HG03280 (cell line): Measurements from ENCODE around the gene SRC.

ENCODE experiments used
- ATAC-seq: cut with Tn5 transposase; IDR thresholded peaks from one replicate; pipeline ENCODE4 v1.9.1; 2021; ENCODE audit warnings: mild to moderate bottlenecking, moderate library complexity; ENCODE audit not compliant: unreplicated experiment

Gene SRC

DNA sequence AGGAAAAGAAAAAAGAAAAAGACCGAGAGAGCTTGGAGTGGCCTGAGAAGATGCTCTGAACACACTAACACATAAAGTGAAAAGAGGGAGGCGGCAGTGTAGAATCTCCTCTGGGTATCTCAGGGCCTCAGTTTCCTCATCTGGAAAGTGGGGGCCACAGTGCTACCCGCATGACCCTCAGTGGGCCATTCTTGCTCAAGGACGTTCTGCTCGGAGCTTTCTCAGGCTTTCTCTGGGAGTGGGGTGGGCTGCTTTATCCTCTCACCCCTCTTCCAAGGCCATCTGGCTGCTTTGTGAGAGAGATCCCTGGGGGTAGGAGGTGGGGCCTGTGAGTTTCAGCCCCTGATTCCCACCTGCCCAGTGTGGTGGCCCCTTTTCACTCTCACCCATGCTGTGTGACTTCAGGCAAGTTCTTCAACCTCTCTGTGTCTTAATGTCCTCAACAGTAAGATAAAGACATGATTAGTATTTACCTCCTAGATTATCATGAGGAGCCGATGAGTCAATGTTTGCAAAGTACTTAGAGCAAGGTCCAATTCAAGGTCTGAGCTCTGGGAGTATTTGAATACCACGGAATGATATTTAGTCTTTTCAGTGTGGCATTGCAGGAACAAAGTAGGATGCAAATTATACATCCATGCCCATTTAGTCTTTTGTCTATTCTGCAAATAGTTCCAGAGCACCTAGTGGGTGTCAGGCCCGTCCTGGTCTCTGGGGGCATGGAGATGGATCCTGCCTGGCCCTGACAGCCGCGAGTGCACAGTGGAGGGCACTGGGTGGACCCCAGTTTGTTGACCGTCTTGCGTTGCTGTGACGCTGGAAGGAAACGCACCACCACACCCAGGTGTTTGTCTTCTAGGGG is 34.3 kb downstream of the SRC start:
- ATAC-seq = no peak

DNA sequence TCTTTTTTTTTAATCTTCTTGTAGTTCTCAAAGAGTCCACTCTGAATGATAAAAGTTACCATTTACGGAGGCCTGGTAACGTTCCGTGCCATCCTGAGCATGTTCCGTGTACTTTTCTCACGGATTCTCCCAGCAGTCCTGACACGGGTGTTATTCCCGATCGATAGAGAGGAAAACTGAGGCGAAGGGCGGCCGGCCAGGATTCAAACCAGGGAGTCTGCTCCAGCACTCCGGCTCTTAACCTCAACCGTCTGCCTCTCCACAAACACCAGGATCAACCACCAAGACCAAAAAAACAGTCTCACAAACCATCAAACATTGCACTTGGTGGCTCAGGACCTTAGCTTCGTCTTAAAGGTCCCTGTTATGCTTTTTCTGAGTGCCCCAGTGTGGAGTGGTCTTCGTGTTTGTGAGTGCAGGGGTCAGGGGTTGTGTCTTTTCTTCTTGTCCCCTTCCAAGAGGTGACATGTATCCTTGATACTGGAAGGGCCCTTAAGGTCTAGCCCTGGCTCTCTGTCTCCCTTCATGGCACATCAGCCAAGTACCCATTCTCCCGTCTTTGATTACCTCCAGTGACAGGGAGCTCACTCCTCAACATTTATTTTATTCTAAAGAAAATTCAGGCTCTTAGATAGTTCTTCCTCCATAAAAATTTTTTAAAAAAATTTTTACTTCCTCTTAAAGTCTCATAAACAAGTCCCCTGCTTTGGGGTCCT is 35.1 kb downstream of the SRC start:
- ATAC-seq = no peak

- no peak for ATAC-seq
These were observed 35.9 kb downstream of the SRC start for GRCh38 chr20:37381621-37382471.

GRCh38 chr20:37382482-37383120 is 36.7 kb downstream of the SRC start:
- no peak for ATAC-seq

DNA sequence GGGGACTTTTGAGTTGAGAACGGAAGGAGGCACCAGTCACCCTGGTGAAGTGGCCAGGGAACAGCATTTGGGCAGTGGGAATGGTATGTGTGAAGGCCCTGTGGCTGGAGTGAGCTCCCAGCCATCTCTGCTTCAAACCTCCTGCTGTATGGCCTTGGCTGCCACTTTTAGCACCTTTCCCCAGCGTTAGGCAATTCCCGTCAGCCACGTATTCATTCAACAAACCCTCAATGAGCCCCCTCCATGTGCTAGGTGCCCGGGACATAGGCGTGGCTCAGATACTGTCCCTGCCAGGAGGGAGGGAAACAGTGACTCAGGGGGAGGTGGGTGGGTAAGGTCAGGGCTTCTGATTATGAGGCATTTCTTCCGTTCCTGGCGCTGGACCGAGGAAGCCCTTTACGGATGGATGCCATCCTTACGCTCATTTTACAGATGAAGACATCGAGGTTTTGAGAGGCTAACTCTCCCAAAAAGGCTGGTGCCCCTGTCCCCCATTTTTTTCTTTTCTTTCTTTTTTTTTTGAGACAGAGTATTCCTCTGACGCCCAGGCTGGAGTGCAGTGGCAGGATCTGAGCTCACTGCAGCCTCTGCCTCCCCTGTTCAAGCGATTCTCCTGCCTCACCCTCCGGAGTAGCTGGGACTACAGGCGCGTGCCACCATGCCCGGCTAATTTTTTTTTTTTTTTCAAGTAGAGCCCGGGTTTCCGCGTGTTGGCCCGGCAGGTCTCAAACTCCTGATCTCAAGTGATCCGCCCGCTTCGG is 37.5 kb downstream of the SRC start:
- ATAC-seq = no peak

GRCh38 chr20:37384683-37385174 is 38.8 kb downstream of the SRC start:
- ATAC-seq = peak; percentile 58

DNA sequence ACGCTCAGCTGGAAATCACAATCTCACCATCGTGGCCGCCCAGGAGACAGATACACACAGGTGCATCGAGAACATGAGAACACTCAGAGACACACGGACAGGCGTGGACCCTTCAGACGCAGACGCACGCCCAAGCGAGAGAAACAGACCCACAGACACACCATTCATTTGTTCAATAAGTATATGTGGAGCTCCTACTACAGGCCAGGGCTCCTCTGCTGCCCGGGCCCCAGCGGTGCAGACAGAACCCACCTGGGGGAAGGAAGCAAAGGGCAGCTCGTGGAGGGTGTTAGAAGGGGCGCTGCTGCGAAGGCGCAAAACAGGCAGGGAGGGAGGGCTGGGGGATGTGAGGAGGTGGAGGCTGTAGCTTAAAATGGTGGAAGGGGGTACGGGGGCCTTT is 39.2 kb downstream of the SRC start:
- no peak for ATAC-seq

- no peak for ATAC-seq
These were observed 39.9 kb downstream of the SRC start for GRCh38 chr20:37385659-37386504.

DNA sequence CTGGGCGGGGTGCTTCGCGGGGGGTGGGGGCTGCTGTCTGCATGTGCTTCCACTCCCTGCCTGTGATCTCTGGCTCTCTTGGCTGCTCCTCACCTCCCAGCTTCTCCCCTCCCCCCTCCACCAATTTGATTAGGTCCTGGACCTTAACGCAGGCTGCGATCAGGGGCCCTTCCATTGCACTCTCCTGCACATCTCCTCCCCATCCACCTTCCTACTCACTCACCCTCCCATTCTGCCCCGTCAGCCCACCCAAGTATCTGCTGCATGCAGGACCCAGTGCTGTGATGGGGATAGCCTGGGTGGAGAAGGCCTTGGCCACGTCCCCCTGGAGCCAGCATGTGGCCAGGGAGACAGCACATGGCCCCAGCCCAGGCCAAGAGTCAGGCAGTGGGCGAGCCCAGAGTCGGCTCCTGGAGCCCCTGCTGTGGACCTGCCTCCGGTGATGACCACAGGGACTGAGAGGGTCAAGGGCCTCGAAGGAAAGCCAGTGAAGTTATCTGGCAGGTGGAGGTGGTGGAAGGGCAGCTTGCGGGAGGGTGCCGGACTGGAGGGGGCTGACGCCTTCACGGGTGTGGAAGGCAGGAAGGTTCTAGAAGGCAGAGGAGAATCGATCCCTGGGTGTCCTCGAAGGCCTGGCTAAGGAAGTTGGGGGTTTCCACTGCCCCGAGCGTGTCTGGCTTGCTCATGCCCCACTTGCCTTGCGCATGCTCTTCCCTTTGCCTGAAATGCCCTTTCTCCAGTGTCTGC is 40.7 kb downstream of the SRC start:
- no peak for ATAC-seq

GRCh38 chr20:37387519-37388269 is 41.8 kb downstream of the SRC start:
- ATAC-seq = no peak

DNA sequence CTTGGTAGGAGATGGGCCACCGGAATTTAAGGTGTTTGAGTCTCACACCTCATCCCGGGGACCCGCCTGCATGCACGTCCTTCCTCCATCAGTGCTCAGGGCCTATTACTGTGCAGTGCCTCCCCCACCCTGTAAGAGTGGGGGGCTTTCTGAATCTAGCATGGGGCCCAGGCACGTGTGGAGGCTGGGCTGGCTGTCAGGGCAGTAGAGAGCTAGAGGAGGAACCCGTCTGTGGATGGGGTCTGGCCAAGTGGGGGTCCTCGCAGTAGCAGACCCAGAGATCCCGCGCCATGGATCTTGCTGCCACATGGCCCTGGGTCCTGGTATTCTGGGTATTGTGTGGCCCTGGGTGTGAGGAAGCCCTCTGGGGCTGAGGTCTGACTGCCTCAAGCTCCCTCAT is 42.9 kb downstream of the SRC start:
- no peak for ATAC-seq

DNA sequence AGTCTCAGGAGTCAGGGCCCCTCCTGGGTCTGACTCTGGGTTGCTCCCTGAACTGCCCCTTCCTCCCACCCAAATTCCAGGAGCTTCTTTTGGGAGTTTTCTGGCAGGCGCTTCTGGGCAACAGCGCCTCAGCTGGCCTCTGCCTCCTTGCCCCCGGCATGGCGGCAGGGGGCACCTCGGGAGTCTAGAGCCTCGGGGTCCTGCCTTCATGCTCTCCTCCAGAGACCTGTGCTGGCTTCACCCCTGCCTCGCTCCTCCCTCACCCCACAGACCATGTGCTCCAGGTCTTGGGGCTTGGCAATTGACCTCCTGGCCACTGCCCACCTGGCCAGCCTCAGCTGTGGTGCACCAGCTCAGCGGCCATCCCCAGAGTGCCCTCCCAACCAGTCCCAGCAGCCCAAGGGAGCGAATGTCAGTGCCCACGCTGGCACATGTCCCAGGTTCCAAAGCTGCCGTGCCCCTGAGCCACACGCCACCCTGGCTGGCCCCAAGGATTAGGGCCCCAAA is 43.4 kb downstream of the SRC start:
- ATAC-seq = no peak

DNA sequence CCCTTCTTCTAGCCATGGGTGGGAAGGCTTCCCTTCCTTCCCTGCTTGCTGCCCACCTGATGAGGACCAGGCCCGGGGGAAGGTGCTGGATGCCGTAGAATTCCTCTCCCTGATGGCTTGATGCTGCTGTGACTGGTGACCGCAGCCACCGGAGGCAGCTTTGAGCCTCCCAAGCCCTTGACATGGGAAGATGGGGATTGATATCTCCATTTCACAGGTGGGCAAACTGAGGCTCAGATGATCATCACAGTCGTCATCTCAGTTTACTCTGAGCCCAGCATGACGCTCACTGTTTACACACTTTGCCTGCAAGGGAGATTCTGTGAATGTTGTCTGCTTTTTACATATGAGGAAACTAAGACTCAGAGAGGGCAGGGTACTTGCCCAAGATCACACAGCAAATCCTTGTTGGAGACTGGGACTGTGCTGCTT is 43.9 kb downstream of the SRC start:
- no peak for ATAC-seq

DNA sequence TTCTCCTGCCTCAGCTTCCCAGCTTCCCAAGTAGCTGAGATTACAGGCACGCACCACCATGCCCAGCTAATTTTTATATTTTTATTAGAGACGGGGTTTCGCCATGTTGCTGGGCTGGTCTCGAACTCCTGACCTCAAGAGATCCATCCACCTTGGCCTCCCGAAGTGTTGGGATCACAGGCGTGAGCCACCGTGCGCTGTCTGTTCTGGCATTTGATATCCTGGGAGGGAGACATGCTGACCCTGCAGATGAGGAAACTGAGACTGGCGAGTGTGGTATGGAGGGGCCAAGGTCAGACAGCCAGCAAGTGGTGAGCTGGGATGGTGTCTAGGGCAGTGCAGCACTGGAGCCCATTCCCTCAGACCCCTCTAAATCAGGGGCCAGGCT is 44.6 kb downstream of the SRC start:
- no peak for ATAC-seq

- ATAC-seq = no peak
These were observed 45.1 kb downstream of the SRC start for GRCh38 chr20:37390891-37391525.

DNA sequence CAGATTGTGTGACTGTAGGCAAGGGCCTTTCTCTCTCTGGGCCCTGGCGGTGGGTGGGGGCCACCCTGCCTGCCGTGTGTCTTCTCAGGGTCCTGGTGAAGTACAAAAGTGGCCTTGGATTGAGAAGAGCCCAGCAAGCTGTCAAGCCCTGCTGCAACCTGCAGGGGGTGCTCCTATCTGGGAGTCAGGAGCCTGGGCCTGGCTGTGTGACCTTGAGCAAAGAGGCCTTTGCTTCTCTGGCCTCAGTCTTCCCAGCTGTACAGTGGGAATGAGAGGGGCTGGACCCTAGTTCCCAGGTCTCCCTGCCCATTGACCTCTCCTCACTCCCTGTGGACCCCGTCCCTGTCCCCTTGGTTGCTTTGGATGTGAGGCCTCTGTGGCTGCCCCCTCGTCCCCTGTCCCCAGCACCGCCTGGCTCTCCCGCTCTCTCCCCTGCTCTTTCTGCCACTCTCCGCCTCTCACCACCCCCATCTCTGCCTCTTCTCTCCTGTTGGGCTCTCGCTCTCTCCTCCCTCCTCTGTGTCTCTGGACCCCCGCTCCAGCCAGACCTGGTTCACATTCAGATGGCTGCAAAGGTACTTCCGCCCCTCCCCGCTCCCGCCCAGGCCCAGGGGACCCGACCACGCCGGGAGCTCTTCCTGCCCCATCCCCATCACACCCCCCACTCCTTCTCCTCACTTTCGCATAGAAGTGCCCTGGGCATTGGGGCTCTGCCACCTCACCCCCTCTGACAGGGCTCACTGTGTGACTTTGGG is 46.7 kb downstream of the SRC start:
- no peak for ATAC-seq
